Liver (tissue), 9 donors: ENCODE data around the gene BMP6. TPM values are rescaled to one million over a fixed set of nuclear protein-coding genes. Genes with fewer than 3 reads are reported as not detected.

Experiments used
- DNase-seq: peaks from one replicate; pipeline ENCODE4 v3.0.0-alpha.2; 2017; ENCODE audit warnings: low spot score
- H3K27ac ChIP-seq, 2 donors: one replicate each; pipeline ENCODE4 v1.7.0; 2013; ENCODE audit warnings: inconsistent platforms in 2 of 2, low read length in 2 of 2, control low read depth in 1 of 2, low read depth in 1 of 2, mild to moderate bottlenecking in 1 of 2
- H3K27me3 ChIP-seq, 4 donors: one replicate each; pipeline versions ENCODE4 v1.6.1 to v1.7.0; 2013; ENCODE audit warnings: low read length in 3 of 4, inconsistent platforms in 1 of 4, mild to moderate bottlenecking in 1 of 4, moderate library complexity in 1 of 4; ENCODE audit not compliant: control insufficient read depth in 4 of 4, insufficient read depth in 4 of 4
- H3K36me3 ChIP-seq, 4 donors: one replicate each; pipeline versions ENCODE4 v1.6.1 to v1.7.0; 2013; ENCODE audit warnings: low read length in 3 of 4, mild to moderate bottlenecking in 3 of 4, low read depth in 1 of 4, moderate library complexity in 1 of 4; ENCODE audit not compliant: control insufficient read depth in 4 of 4, insufficient read depth in 3 of 4
- H3K4me1 ChIP-seq, 4 donors: one replicate each; pipeline versions ENCODE4 v1.6.1 to v1.7.0; 2013; ENCODE audit warnings: low read length in 3 of 4, mild to moderate bottlenecking in 3 of 4, moderate library complexity in 1 of 4; ENCODE audit not compliant: control insufficient read depth in 4 of 4, insufficient read depth in 4 of 4
- H3K4me3 ChIP-seq, 3 donors: one replicate each; pipeline versions ENCODE4 v1.6.1 to v1.7.0; 2013; ENCODE audit warnings: low read length in 3 of 3, control low read depth in 1 of 3, low read depth in 1 of 3, mild to moderate bottlenecking in 1 of 3
- H3K9ac ChIP-seq, 2 donors: one replicate each; pipeline ENCODE4 v1.7.0; 2013; ENCODE audit warnings: low read length in 2 of 2, mild to moderate bottlenecking in 2 of 2, moderate library complexity in 2 of 2, control low read depth in 1 of 2, low read depth in 1 of 2
- H3K9me3 ChIP-seq, 4 donors: one replicate each; pipeline versions ENCODE4 v1.6.1 to v1.7.0; 2013; ENCODE audit warnings: low read length in 3 of 4; ENCODE audit not compliant: control insufficient read depth in 4 of 4
- ATF3 ChIP-seq: IDR thresholded peaks from 2 replicates; pipeline ENCODE4 v1.6.1; 2016; ENCODE audit warnings: antibody characterized with exemption
- EGR1 ChIP-seq, 2 donors: IDR thresholded peaks; 2 replicates each; pipeline ENCODE4 v1.6.1; 2016 to 2018; ENCODE audit warnings: antibody characterized with exemption in 2 of 2, low read depth in 2 of 2
- FOXA1 ChIP-seq: IDR thresholded peaks from 2 replicates; pipeline ENCODE4 v1.6.1; 2016; ENCODE audit warnings: antibody characterized with exemption
- FOXA2 ChIP-seq: IDR thresholded peaks from 2 replicates; pipeline ENCODE4 v1.6.1; 2016; ENCODE audit warnings: antibody characterized with exemption
- GABPA ChIP-seq, 2 donors: IDR thresholded peaks in 1 of 2; conservative IDR thresholded peaks in 1 of 2; 2 replicates each; pipeline ENCODE4 v1.6.1; 2016; ENCODE audit warnings: antibody characterized with exemption in 2 of 2, mild to moderate bottlenecking in 1 of 2, moderate library complexity in 1 of 2
- HNF4A ChIP-seq, 2 donors: conservative IDR thresholded peaks; 2 replicates each; pipeline ENCODE4 v1.6.1; 2016; ENCODE audit warnings: antibody characterized with exemption in 2 of 2, mild to moderate bottlenecking in 2 of 2
- HNF4G ChIP-seq: IDR thresholded peaks from 2 replicates; pipeline ENCODE4 v1.6.1; 2016; ENCODE audit warnings: antibody characterized with exemption
- JUND ChIP-seq, 2 donors: IDR thresholded peaks; 2 replicates each; pipeline ENCODE4 v1.6.1; 2016; ENCODE audit warnings: antibody characterized with exemption in 2 of 2
- MAX ChIP-seq: IDR thresholded peaks from 2 replicates; pipeline ENCODE4 v1.6.1; 2016; ENCODE audit warnings: antibody characterized with exemption
- NR2F2 ChIP-seq: IDR thresholded peaks from 2 replicates; pipeline ENCODE4 v1.6.1; 2016; ENCODE audit warnings: antibody characterized with exemption
- RAD21 ChIP-seq, 2 donors: IDR thresholded peaks; 2 replicates each; pipeline ENCODE4 v1.6.1; 2016; ENCODE audit warnings: antibody characterized with exemption in 2 of 2, mild to moderate bottlenecking in 2 of 2
- REST ChIP-seq: IDR thresholded peaks from 2 replicates; pipeline ENCODE4 v1.6.1; 2016; ENCODE audit warnings: antibody characterized with exemption, mild to moderate bottlenecking
- RXRA ChIP-seq, 2 donors: IDR thresholded peaks; 2 replicates each; pipeline ENCODE4 v1.6.1; 2017 to 2018; ENCODE audit warnings: antibody characterized with exemption in 2 of 2, mild to moderate bottlenecking in 1 of 2
- SP1 ChIP-seq: IDR thresholded peaks from 2 replicates; pipeline ENCODE4 v1.6.1; 2018; ENCODE audit warnings: antibody characterized with exemption, mild to moderate bottlenecking
- TAF1 ChIP-seq: conservative IDR thresholded peaks from 2 replicates; pipeline ENCODE4 v1.6.1; 2016; ENCODE audit warnings: antibody characterized with exemption, mild to moderate bottlenecking
- YY1 ChIP-seq: IDR thresholded peaks from 2 replicates; pipeline ENCODE4 v1.6.1; 2016; ENCODE audit warnings: antibody characterized with exemption, mild to moderate bottlenecking
- ZBTB33 ChIP-seq: IDR thresholded peaks from 2 replicates; pipeline ENCODE4 v1.6.1; 2016; ENCODE audit warnings: antibody characterized with exemption
- WGBS: extraction: QIAGEN DNeasy Blood & Tissue Kit; methylation state at CpG from one replicate; pipeline ENCODE4 v1.1.7; 2013; 5-methylcytosine and 5-hydroxymethylcytosine counted together
- polyA plus RNA-seq, 2 donors: library from polyadenylated mRNA; stranded (reverse) in 1 of 2; unstranded in 1 of 2; fragments of 200-250 nt in 1 of 2; fragments of >200 nt in 1 of 2; fragmentation: Nextera tagmentation in 1 of 2; extraction: Ambion mirVana in 1 of 2; gene quantifications; one replicate each; pipeline versions ENCODE4 v1.2.1 to v1.2.3, GENCODE V29; 2013 to 2015
- total RNA-seq, 2 donors: library from RNA; depleted of rRNA; stranded (reverse); fragments of >200 nt; gene quantifications; one replicate each; pipeline ENCODE4 v1.2.3, GENCODE V29; 2014
- TF ChIP-seq, protein P1 (sequence below): fragments of 150-350 bp; IDR thresholded peaks from 2 replicates; pipeline ENCODE4 v1.5.1; 2017; ENCODE audit warnings: improper control_type of control experiment, low read depth, low read length; ENCODE audit not compliant: missing input control
- donor health status: healthy.
- donor health status: healthy.
- donor health status: healthy.
- donor health status: healthy.
- donor health status: healthy.

Gene BMP6
- total and polyA plus RNA-seq, 4 donors, result 0.57 to 5.9 (median 2.3) TPM

DNA sequence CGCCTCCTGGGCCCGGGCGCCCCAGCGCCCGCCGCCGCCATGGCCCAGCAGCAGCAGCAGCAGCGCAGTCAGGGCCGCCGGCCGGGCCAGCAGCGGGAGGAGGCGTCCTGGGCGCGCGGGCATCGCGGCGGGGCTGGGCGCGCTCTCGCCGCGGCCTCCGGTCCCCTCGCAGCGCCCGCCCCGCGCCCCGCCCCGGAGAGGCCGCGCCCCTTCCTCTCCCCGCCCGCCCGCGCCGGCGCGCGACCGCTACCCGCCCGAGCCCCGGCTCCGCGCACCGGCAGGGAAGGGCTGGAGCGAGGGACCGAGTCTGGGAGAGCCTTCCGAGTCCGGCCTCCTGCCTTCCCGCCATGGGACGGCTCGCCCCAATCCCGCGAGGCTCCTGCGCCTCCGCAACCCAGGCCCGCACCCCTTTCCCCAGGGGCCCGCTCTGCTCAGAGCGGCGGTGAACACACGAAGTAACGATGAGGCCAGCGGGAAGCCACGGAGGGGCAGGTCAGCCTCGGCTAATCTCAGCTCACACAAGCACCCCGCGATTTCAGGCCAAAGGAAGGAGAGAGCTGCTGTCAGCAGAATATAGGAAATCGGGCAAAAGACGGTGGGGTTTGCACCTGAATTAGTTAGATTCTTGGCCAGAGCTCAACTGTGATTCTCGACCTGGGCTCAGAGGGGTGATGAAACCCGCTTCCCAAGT, 184.9 kb downstream of the BMP6 start, which contains the start of gene TXNDC5:
TXNDC5 (minus strand) TSS at position 135 of the 691 bp plus-strand sequence; CDS start at position 123, 12 bp downstream.
- no peaks in the 10 kb centered on the region for H3K36me3 ChIP-seq
- no peak for TF ChIP-seq MAX
- no peak for TF ChIP-seq RAD21 (IDR thresholded peaks at IDR 0.05)
- TF ChIP-seq HNF4A (conservative IDR thresholded peaks at IDR 0.05), result no peak
- TF ChIP-seq FOXA1, result no peak
- no peak for TF ChIP-seq EGR1 (IDR thresholded peaks at IDR 0.05; ENCODE audit: low read depth in 2 of 2)
- no peak for TF ChIP-seq GABPA (IDR thresholded peaks at IDR 0.05 in 1 of 2, conservative IDR thresholded peaks at IDR 0.05 in 1 of 2)
- TF ChIP-seq, protein P1, sequence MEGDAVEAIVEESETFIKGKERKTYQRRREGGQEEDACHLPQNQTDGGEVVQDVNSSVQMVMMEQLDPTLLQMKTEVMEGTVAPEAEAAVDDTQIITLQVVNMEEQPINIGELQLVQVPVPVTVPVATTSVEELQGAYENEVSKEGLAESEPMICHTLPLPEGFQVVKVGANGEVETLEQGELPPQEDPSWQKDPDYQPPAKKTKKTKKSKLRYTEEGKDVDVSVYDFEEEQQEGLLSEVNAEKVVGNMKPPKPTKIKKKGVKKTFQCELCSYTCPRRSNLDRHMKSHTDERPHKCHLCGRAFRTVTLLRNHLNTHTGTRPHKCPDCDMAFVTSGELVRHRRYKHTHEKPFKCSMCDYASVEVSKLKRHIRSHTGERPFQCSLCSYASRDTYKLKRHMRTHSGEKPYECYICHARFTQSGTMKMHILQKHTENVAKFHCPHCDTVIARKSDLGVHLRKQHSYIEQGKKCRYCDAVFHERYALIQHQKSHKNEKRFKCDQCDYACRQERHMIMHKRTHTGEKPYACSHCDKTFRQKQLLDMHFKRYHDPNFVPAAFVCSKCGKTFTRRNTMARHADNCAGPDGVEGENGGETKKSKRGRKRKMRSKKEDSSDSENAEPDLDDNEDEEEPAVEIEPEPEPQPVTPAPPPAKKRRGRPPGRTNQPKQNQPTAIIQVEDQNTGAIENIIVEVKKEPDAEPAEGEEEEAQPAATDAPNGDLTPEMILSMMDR, result no peak
- no peak for TF ChIP-seq REST
- TF ChIP-seq FOXA2, result no peak
- no peak for TF ChIP-seq NR2F2
- TF ChIP-seq RXRA (IDR thresholded peaks at IDR 0.05), result no peak
- no peak for TF ChIP-seq ZBTB33
- TF ChIP-seq YY1, result no peak
- TF ChIP-seq JUND (IDR thresholded peaks at IDR 0.05), result no peak
- TF ChIP-seq SP1, result no peak
- TF ChIP-seq ATF3, result no peak
- TF ChIP-seq HNF4G, result no peak
- no peak for TF ChIP-seq TAF1
- peak within 1 kb of the TSS; percentile 82 to 96 (median 86) for H3K4me3 ChIP-seq
- DNase-seq, result peak; percentile 81
- H3K9ac ChIP-seq, result peak within 1 kb of the TSS; percentile 41 to 89
- H3K4me1 ChIP-seq, result peaks cover 16 to 29% (median 19%) of the 10 kb centered on the region in 4 donors
- 2% methylated on average over 75 of the region's 75 CpGs for WGBS
- no peaks in the 10 kb centered on the region for H3K27me3 ChIP-seq
- H3K27ac ChIP-seq, result peak within 1 kb of the TSS; percentile 80 to 88
- no peaks in the 10 kb centered on the region for H3K9me3 ChIP-seq
